Left ventricle myocardium superior (tissue), 1 donor: ENCODE measurements around the gene RIOK3. TPM values are rescaled to one million over a fixed set of nuclear protein-coding genes. Genes with fewer than 3 reads are reported as not detected.

Source experiments
- ATAC-seq: fragments of 200-7000 bp; cut with Tn5 transposase; one replicate; pipeline ENCODE4 v1.9.1; 2020; ENCODE audit warnings: mild to moderate bottlenecking, moderate library complexity
- DNase-seq: peaks from one replicate; pipeline ENCODE4 v3.0.0-alpha.2; 2020
- intact Hi-C: fragments of 100-400 bp; cut with micrococcal nuclease; formaldehyde crosslinking; loops from one replicate; pipeline ENCODE4 v1.11.0; 2022
- total RNA-seq: library from RNA; stranded (reverse); fragmentation: NEBNext Ultra II Directional; extraction: Animal tissue kit (Norgen Biotek cat#: 25700); gene quantifications from one replicate; pipeline ENCODE4 v1.2.1, GENCODE V29; 2021
- donor health status: DM: no; HTN: yes; CAD: no; lungs with severe emphysema.

RIOK3 gene
- total RNA-seq, 1 donor from 2014 or later, result 54.8 TPM

DNA sequence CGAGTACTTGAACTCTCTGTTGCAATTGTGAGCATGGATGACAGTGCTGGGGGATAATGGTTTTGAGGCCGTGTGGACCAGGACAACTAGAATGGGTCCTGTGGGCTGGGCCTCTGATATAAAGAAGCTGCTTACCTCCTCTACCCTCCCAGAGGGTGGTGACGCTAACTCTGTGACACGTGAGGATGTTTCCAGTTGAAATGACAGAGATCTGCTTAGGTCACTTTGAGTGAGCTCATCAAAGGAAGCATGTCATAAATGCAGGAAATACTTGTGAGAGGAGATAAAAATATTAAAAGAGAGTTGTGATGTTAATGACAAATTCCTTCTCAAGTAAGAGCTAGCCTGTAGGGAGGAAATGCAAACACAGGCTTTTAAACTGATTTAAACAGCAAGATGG is 66.6 kb downstream of the RIOK3 start:
- ATAC-seq (no peak), DNase-seq (no peak)
- intact Hi-C loops, result loop anchor here (5.0 kb wide), 1 partner anchor 73 kb away; no protein-coding TSS in a partner anchor

GRCh38 chr18:23521271-23521670 is 68.2 kb downstream of the RIOK3 start:
- DNase-seq (no peak), ATAC-seq (no peak)
- intact Hi-C loops, result no loop called here

GRCh38 chr18:23521907-23522306 is 68.8 kb downstream of the RIOK3 start:
- DNase-seq, result no peak
- no peak for ATAC-seq
- intact Hi-C loops, result no loop called here

DNA sequence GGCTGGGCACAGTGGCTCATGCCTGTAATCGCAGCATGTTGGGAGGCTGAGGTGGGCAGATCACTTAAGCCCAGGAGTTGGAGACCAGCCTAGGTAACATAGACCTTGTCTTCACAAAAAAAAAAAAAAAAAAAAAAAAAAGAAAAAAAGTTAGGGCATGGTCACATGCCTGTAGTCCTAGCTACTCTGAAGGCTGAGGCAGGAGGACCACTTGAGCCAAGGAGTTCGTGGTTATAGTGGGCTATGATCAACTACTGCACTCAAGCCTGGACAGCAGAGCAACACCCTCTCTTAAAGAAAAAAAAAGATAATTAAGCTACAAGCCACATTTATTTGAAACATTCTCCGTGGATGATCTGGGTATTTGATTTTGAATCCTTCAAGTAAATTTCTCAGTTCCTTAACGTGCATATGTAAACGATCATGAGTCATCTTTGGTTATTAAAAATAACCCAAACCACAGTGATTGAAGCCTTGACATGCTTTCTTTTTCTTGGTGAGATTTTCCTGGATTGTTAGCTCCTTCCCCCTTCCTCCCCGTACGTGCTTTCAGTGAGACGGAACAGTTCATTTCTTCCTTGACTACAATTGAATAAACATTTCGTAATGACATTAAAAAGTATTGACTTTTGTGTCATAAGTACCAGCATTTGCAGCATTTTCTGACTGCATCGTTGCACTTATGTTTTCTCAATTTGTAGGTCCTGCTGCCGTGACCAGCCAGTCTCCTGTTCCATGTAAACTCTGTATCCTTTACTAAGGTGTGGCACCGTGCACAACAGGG is 70.5 kb downstream of the RIOK3 start:
- DNase-seq (no peak), ATAC-seq (no peak)
- intact Hi-C loops, result no loop called here

DNA sequence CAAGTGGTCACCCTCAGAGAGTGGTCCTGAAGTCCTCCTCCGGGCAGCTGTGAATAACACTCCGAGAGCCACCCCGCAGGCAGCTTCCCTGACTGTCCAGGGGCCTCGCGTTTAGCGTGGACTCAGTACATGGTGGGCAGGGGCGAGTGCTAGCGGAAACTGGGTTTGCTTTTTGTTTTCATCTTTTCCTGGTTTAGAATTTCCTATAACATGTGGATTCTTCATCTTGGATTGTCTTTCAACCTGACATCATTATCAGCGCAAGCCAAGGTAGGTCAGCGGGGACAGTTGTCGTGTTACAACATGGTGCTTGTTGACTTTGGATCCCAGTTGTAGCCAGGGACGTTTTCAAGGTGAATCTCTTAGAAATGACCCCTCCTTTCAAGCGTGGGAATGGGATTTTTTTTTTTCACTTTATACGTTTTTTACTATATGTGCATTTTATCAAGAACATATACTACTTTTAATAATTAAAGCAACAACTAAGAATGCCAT is 71.2 kb downstream of the RIOK3 start:
- DNase-seq (no peak), ATAC-seq (no peak)
- intact Hi-C loops, result no loop called here

- intact Hi-C loops, result no loop called here
These were observed 73.5 kb downstream of the RIOK3 start for GRCh38 chr18:23526501-23527063.

DNA sequence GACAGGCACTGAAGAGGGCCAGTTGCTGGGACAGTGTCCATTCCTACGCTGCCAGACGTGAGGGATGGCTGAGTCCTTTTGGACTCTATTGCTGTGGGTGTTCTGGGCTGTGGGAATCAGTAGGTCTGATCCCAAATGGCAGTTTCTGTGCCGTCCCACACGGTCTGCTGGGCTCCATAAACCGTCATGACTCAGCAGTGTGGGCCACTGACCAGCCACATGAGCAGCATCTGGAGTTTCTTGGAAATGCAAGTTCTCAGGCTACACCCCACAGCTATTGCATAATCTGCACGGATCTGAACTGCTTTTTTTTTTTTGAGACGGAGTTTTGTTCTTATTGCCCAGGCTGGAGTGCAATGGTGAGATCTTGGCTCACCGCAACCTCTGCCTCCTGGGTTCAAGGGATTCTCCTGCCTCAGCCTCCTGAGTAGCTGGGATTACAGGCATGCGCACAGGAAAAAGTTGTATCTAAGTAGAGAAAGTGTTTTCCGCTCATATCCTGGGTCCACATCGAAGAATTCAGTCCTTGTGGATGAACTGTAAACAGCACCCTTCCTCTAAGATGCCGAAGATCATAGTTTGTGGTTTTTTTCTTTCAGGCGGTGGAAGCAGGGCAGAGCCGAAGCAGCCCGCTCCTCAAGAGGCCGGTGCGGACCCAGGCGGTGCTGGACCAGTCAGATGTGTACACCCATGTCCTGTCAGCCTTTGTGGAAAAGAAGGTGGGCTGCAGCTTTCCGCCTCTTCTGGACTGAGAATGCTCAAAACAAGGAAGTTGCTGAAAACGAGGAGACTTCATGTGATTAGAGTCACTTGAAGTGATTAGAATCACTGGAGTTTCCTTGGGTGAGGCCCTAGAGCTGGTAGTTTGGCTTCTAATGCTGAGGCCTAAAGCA is 75.7 kb downstream of the RIOK3 start:
- DNase-seq, result peak; percentile 66
- ATAC-seq, result peak; percentile 86
- intact Hi-C loops, result no loop called here

More at GRCh38 chr18:23526501-23527063, 73.5 kb downstream of the RIOK3 start:
- DNase-seq (no peak), ATAC-seq (no peak)

- DNase-seq (no peak), ATAC-seq (no peak)
- intact Hi-C loops, result no loop called here
These were observed 76.5 kb downstream of the RIOK3 start for GRCh38 chr18:23529604-23530003.

- DNase-seq (no peak), ATAC-seq (no peak)
- intact Hi-C loops, result no loop called here
These were observed 77.1 kb downstream of the RIOK3 start for GRCh38 chr18:23530195-23530594.

GRCh38 chr18:23531912-23532311 is 78.8 kb downstream of the RIOK3 start:
- ATAC-seq, result peak; percentile 6
- intact Hi-C loops, result no loop called here

More at GRCh38 chr18:23531912-23532311, 78.8 kb downstream of the RIOK3 start:
- DNase-seq, result no peak

Other genes with a start within 250 kb of the RIOK3 start
- gene RMC1, start 50.2 kb downstream of the RIOK3 start, total RNA-seq, result 12.6 TPM
- 13.3 TPM for gene NPC1, start 133.2 kb downstream of the RIOK3 start, total RNA-seq
- 9.8 TPM for gene ANKRD29, start 209.6 kb downstream of the RIOK3 start, total RNA-seq
- gene LAMA3, start 236.2 kb downstream of the RIOK3 start, total RNA-seq, result 3.4 TPM